Spleen (tissue), 7 donors: ENCODE results near the gene HSF2.

ENCODE experiments used
- POLR2A ChIP-seq, 3 donors: fragments of 450-650 bp; IDR thresholded peaks; one replicate each; pipeline ENCODE4 v1.5.1; 2017; ENCODE audit warnings: antibody characterized with exemption in 3 of 3, mild to moderate bottlenecking in 1 of 3
- POLR2AphosphoS5 ChIP-seq, 3 donors: sonication (generic); formaldehyde crosslinking; IDR thresholded peaks; one replicate each; pipeline ENCODE4 v1.5.1; 2017; ENCODE audit warnings: antibody characterized with exemption in 3 of 3
- TF ChIP-seq, protein P1 (sequence below), 11 experiments: fragments of 200-600 bp in 7 of 11; fragments of 450-650 bp in 4 of 11; sonication (generic) in 4 of 11; IDR thresholded peaks in 8 of 11; conservative IDR thresholded peaks in 3 of 11; 1 replicate in 7 of 11; 2 replicates in 4 of 11; pipeline versions ENCODE4 v1.4.0 to v1.8.0; 2016 to 2021; ENCODE audit warnings: antibody characterized with exemption in 11 of 11, inconsistent platforms in 4 of 11, mild to moderate bottlenecking in 1 of 11
- donor health status: DM: no; HTN: no; CAD: no; lungs with moderate emphysema.
- donor health status: DM: no; HTN: no; CAD: no.
- donor health status: DM: no; HTN: no; CAD: no.

DNA sequence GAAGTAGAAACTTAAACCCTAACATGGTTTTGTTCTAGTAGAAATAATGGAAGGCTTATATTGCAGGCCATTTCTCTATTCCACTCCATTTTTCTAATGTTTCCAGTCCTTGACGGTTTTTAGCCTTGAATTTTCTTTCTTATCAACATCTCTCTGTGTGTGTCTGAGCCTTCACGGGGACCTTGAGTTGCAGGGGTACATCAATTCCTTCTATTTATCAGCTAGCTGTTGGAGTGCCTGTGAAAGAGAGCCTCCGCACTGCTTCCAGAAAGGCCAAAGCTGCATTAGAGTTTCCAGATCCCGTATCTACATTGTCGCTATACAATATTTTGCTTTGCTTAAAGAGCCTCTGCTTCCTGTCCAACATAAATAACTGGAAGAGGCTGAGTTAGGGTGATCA is 5.4 kb upstream of the HSF2 start:
- TF ChIP-seq, protein P1, sequence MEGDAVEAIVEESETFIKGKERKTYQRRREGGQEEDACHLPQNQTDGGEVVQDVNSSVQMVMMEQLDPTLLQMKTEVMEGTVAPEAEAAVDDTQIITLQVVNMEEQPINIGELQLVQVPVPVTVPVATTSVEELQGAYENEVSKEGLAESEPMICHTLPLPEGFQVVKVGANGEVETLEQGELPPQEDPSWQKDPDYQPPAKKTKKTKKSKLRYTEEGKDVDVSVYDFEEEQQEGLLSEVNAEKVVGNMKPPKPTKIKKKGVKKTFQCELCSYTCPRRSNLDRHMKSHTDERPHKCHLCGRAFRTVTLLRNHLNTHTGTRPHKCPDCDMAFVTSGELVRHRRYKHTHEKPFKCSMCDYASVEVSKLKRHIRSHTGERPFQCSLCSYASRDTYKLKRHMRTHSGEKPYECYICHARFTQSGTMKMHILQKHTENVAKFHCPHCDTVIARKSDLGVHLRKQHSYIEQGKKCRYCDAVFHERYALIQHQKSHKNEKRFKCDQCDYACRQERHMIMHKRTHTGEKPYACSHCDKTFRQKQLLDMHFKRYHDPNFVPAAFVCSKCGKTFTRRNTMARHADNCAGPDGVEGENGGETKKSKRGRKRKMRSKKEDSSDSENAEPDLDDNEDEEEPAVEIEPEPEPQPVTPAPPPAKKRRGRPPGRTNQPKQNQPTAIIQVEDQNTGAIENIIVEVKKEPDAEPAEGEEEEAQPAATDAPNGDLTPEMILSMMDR (IDR thresholded peaks at IDR 0.05 in 8 of 11, conservative IDR thresholded peaks at IDR 0.05 in 3 of 11), result no peak
- TF ChIP-seq POLR2A (IDR thresholded peaks at IDR 0.05) (no peak), POLR2AphosphoS5 (IDR thresholded peaks at IDR 0.05) (no peak)
